ENCODE data around the gene NAA10.

Gene NAA10

DNA sequence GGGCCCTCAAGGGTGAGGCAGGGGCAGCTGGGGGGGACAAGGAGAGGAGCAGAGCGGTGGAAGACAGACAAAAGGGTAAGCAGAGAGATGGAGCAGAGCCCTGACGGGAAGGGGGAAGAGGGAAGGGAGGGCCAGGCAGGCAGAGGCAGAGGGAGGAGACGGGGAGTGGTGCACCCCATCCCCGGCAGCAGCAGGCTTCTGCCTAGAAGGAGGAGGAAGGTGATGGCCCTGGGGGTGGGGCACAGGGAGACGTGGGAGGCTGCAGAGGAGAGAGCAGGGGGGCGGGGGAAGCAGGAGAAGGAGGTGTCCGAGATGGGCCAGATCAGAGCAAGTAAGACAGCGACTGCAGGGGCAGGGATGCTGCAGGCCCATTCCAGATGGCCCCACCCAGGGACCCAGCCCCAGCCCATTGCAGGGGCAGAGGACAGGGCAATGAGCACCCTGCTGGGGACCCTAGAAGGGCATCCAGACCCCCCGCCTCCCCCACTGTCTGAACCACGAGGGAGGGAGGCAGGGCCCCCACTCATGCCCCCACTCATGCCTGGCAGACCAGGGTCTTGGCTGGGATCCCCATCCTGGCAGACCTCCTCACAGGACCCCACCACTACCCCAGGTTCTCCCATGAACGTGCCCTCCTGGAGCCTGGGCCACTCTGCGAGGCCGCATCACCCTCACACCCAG is 51.5 kb downstream of the NAA10 start:
- no peak for DNase-seq

DNA sequence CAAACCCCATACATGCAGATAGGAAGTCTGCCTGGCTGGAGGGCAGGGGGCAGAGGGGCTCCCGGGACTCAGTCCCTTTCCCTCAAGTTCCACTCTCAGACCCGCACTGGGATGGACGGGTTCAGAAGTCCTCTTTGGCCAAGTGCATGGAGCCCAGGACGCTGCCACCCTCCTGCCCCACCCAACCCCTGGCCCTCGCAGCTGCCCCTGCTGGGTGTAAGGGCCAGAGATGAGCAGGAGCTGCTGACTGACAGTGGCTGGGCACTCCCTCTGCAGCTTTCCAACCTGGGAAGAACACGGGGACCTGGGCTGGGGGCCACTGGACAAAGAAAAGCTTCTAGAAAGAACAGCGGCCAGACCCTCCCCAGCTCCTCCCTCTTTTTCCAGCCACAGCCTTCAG is 52.3 kb downstream of the NAA10 start:
- DNase-seq: no peak

DNA sequence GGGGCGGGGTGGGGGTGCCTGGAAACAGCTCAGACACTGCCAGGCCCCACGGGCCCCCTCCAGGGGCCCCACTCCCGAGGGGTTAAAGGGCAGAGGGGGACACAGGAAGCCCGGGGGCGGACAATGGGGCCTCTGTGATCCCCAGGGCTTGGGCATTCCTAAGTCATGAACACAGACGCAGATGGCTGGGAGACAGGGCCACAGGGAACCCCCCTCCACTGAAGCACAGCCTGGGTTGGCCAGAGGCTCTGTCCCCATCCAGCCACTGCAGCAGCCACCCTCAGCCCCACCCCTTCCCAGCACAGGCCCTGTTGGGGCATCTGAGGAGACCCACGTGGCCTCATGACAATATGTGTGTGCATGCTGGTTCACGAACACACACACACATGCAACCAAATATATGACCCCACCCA is 52.7 kb downstream of the NAA10 start:
- DNase-seq: no peak

DNA sequence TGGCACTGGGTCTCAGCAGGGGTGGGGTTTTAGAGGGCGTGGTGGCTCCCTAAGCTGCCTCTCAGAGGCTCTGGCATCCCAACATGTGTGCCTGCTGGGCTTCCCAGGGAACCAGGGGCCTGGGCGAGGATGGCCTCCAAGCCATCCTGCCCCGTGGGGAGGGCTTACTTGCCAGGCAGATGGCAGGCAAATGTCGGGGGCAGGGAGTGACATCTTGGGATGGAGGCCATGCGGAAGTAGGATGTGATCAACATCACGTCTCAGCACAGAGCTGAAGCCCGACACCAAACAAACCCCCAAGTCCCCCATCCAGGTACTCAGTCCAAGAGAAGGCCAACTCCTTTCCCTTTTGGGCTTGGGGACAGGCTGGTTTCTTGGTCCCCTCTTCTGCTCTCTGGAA is 53.6 kb downstream of the NAA10 start:
- DNase-seq: no peak

DNA sequence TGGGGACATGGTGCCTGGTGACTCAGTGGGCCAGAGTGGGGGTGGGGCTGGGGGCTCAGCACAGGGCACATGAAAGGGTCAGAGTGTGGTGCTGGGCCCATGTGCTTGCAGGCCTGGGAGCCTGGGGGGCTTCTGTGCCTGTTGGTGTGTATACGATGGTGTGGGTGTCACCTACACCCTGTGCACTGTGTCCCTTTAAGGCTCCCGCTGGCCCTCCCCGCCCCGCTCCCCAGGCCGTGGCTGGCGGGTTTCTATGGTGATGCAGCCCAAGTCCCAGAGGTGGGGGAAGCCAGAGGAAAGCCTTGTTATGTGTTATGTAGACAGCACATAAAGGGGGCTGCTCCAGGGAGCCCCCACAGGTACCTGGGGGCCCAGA is 54.4 kb downstream of the NAA10 start:
- no peak for DNase-seq

DNA sequence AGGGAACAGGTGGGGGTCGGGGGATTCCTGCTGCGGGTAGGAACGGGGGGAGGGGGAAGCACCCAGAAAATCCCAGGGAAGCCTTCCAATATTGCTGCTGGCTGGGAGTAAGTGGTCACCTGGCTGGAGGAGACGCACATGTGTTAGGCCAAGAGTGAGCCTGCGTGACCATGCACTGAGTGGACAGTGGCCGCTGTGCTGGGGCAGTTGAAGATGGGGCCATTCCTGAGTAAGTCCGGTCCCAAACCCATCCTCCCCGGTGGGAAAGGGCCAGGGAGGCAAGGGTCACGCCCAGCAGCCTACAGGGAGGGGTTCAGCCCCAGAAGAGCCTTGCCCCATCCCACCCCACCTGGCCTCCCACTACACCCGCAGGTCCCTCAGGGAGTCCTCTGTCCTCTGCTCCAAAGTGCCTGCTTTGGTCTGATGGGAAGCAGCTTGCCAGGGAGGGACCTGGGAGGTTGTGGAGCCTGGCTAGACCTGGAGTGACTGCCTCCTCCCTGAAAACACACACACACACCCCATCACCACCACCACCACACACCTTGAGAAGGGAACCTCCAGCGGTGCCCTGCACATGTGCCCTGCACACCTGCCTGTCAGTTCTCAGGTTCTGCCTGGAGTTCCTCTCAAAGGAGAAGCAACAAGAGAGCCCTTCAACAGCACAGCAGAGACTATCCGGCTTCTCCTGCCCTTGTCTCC is 54.9 kb downstream of the NAA10 start:
- DNase-seq: no peak

All from NCI-H2029 (cell line).